ENCODE measurements around the gene DOLPP1.
A peak's percentile ranks its signal among the peaks of the same experiment; 100 is the strongest.

Gene DOLPP1

DNA sequence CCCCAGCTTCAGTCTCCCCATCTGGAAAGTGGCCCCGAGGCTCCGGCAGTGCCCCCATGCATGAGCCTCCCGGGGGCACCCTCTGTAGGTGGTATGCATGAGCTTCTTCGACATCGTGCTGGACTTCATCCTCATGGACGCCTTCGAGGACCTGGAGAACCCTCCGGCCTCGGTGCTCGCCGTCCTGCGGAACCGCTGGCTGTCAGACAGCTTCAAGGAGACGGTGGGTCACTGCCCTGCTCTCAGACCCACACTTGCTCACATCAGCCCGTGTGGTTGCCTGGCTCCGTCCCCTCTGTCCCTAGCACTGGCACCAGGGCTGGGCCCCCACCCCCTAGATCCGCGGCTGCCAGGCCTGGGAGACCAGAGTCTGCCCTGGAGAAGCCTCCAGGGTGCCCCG, 12.8 kb upstream of the DOLPP1 start:
- DNase-seq = no peak

GRCh38 chr9:129068990-129069861, 11.7 kb upstream of the DOLPP1 start:
- DNase-seq = peak; percentile 45

DNA sequence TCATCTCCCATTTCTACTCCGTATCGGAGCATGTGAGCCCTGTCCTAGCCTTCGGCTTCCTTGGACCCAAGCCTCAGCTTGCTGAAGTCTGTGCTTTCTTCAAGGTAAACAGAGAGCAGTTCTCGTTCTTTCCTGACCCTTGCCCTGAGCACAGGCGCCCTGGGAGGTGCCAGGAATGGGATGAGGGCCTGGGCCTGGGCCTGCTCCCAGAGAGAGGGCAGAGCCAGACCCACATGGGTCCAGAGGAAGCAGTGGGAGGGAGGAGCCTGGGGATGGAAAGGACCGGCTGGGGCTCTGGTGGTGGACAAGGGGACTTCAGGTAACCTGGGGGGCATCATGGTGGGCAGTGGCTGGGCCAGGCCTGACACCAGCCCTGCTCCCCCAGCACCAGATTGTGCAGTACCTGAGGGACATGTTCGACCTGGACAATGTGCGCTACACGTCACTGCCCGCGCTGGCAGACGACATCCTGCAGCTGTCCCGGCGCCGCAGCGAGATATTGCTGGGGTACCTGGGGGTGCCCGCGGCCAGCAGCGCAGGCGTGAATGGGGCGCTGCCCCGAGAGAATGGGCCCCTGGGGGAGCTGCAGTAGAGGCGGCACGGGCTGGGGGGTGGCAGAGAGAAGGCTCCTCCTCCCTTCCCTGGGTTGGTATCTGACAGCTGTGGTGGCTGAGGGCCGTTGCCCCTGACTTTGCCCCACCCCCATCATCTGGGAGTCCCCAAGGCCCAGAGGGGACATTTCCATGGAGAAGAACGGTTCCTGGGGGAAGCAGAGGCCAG, 10.9 kb upstream of the DOLPP1 start:
- no peak for DNase-seq

- DNase-seq = no peak
These were observed 10.0 kb upstream of the DOLPP1 start for GRCh38 chr9:129070696-129071525.

GRCh38 chr9:129071526-129072126, 9.3 kb upstream of the DOLPP1 start:
- DNase-seq = no peak

GRCh38 chr9:129072171-129072570, 8.7 kb upstream of the DOLPP1 start:
- no peak for DNase-seq

- DNase-seq = no peak
These were observed 7.5 kb upstream of the DOLPP1 start for GRCh38 chr9:129073404-129073803.

DNA sequence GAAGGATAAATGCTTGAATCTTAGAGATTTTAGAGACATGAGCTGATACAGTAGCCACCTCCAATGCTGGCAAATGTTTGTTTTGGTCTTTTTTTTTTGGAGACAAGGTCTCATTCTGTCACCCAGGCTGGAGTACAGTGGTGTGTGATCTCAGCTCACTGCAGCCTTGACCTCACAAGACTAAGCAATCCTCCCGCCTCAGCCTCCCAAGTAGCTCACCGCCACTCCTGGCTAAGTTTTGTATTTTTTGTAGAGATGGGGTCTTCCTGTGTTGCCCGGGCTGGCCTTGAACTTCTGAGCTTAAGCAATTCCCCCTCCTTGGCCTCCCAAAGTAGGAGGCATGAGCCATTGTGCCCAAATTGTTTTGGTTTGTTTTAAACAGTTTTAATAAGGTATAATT, 6.8 kb upstream of the DOLPP1 start:
- no peak for DNase-seq

- DNase-seq = no peak
These were observed 4.8 kb upstream of the DOLPP1 start for GRCh38 chr9:129075996-129076639.

GRCh38 chr9:129076640-129077037, 4.3 kb upstream of the DOLPP1 start:
- DNase-seq = no peak

DNA sequence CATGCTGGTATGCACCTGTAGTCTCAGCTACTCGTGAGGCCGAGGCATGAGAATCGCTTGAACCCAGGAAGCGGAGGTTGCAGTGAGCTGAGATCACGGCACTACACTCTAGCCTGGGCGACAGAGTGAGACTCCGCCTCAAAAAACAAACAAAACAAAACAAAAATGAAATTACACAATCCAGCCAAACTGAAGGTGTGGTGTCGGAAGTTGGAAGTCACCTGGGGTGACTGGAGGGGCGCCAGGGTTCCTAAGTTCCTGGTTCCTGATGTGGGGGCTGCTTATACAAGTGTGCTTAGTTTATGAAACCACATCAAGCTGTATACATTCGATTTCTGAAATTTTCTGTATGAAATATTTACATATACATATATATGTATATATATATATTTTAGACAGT, 3.7 kb upstream of the DOLPP1 start:
- no peak for DNase-seq

DNA sequence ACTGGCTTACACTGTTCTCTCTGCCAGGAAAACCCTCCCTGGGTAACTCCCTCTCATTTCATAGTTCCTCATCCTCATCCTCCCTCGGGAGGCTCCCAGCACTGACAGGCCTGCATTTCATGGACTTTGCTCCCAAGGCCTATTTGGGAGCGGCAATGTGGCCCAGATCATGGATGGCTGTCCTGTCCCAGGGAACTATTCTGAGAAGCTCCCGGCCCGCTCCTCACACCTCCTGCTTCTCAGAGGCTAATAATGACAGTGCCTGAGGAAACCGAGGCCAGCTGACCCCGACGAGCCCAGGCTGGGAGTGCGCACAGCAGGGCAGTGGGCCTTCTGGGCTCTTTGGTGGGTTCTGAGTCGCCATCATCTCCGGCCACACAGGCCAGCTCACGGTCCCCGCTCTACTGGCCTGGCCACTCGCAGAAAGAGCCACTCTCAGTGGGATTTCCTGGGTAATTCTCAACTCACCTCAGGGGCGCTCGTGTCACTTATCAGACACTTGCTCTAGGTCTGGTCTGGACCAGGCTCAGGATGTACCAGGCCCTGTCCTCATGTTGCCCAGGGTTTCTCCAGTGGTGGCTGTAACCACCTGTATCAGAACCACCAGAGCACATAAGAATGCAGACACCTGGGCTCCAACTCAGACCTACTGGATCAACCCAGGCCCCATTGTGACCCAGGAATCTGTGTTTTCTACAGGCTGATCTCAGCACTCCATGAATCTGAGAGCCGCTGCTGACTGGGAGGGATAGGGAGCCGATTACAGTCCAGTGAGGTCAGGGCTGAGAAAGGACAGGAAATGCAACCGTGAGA, 2.0 kb upstream of the DOLPP1 start:
- DNase-seq = no peak

GRCh38 chr9:129079829-129080228, 1.1 kb upstream of the DOLPP1 start:
- no peak for DNase-seq

DNA sequence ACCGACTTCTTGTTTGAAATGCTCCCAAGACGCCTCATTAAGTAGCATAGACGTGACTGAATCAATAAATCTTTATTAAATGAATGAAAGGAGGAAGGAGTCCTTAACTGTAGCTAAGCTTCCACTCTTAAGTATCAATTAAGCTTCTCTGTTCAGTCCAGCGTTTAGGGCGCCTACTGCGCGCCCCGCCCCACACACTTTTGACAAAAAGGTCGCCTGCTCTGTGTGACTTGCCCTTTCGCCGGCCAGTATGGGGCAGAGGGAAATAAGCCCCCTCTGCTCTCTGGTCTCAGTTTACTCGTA, 662 bp upstream of the DOLPP1 start:
- no peak for DNase-seq

DNA sequence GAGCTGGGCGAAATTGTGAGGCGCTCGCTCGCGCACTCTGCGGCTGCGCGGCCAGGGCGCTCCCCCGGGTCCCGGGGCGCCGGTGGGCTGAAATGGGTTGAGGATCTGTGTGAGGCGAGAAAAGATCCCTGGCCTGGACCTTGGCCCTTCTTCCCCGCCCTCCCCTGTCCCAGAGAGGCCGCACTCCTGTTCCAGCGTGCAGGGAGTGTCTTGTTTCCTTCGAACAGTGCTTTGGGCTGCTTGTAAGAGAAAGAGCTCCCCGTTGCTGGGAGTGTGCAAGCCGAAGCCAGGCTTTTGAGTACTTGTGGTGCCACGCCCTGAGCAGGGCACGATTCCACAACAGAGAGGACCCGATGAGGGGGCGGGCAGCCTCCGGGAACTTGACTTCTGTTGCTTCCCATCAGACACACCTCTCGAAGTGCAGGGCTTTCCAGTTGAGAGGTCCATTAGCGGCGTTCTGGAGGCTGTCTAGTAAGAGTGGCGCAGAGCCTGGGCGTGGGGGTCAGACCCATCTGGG, 535 bp downstream of the DOLPP1 start:
- DNase-seq = peak; percentile 12

DNA sequence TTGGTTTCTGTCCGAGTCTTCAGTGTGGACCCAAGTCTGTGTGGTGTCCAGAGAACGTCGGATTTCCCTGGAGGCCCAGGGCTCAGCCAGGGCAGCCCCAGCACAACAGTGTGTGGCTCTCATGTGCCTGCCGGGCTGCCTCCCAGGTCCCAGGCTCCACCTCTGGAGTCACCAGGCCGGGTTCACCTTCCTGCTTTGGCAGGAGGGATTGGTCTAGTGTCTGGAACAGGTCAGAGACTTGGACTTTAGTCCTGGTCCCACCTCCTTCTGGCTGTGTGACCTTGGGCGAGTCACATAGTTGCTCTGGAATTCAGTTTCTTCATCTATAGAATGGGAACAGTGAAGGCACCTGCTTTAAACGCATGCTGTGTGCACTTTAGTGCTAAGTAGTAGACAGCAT, 3.2 kb downstream of the DOLPP1 start:
- DNase-seq = no peak

- no peak for DNase-seq
These were observed 8.3 kb downstream of the DOLPP1 start for GRCh38 chr9:129089246-129089645.

DNA sequence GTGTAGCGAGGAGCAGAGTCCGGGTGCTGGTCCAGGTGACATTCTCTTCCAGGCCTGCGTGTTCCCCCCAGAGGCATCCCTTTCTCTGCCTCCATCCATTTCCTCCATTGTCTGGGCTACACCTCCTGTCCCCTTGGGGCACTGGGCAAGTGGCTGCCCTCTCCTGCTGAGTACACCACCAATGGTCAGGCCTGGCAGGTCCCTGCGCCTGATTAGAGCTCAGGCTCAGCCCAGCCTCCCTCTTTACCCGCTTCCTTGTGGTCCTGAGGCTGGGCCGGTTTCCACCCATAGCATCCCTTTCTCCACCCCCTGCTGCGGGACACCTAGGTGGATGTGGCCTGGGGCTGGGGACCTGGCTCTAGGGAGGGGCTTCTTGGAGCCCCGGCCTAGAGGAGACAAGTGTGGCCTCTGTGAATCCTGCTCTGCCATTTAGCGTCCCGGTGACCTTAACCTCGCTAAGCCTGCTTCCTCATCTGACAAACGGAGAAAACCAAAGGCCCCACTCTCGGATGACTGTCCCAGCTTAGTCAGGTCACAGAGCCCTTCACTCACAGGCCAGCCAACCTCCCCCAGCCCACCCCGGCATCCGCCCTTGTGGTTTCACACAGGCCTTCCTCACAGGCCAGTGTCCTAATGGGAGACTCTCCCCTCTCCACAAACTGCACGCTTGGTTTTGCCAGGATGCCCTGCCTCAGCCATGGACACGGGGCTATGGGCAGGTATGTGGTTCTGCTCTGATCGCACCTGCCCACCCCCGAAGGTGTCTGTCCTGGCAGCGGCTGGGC, 12.9 kb downstream of the DOLPP1 start:
- no peak for DNase-seq

- DNase-seq = no peak
These were observed 13.7 kb downstream of the DOLPP1 start for GRCh38 chr9:129094387-129095169.

DNA sequence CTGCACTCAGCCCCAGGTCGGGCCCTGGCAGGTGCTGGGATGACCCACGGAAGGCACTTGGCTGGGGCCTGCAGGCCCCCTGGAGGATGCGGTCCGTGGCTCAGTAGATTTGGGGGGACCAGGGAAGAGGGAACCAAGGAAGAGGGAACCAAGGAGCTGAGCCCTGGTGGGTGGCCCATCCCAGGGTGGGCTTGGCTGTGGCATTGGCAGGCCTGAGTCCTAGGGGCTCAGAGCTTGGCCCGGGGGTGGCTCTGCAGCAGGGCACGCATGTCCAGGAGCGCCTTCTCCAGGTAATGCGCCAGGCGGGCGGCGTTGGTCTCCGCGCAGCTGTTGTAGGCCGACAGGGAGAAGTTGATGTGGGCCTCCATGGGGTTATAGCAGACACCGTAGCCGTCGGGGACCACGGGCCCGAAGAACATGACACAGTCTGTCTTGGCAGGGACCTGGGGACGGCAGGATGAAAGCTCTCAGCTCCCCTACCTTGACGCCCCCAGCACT, 14.3 kb downstream of the DOLPP1 start:
- no peak for DNase-seq
